ENCODE measurements around the gene MLLT11. TPM values are rescaled to one million over a fixed set of nuclear protein-coding genes. Genes with fewer than 3 reads are reported as not detected.

MLLT11 gene
- total RNA-seq, 1 experiment from 2014 or later, result 16.4 TPM

- TF ChIP-seq TP53 (CRISPR knock-in tag; IDR thresholded peaks at IDR 0.05), result no peak
- no peak for TF ChIP-seq FOXP1 (CRISPR knock-in tag; IDR thresholded peaks at IDR 0.05; ENCODE audit: borderline replicate concordance)
- no peak for TF ChIP-seq ATF3 (CRISPR knock-in tag; conservative IDR thresholded peaks at IDR 0.05)
- TF ChIP-seq RORB (CRISPR knock-in tag; IDR thresholded peaks at IDR 0.05), result no peak
These were observed 33.7 kb upstream of the MLLT11 start (continued) for GRCh38 chr1:151026460-151026859.

GRCh38 chr1:151032164-151032563 is 28.0 kb upstream of the MLLT11 start:
- H3K27me3 Mint-ChIP-seq (ENCODE audit: low read depth), result no peaks in the 10 kb centered on the region
- no peak for TF ChIP-seq CDX4 (CRISPR knock-in tag; IDR thresholded peaks at IDR 0.05; ENCODE audit: borderline replicate concordance)
- no peak for TF ChIP-seq CREB1 (CRISPR knock-in tag; IDR thresholded peaks at IDR 0.05)
- TF ChIP-seq ZSCAN18 (CRISPR knock-in tag; IDR thresholded peaks at IDR 0.05), result no peak
- TF ChIP-seq ZNF512 (CRISPR knock-in tag; IDR thresholded peaks at IDR 0.05; ENCODE audit: borderline replicate concordance), result no peak
- TF ChIP-seq FOXK1 (CRISPR knock-in tag; IDR thresholded peaks at IDR 0.05), result no peak
- no peak for TF ChIP-seq TEAD4 (CRISPR knock-in tag; IDR thresholded peaks at IDR 0.05)
- no peak for TF ChIP-seq ZNF219 (CRISPR knock-in tag; IDR thresholded peaks at IDR 0.05; ENCODE audit: borderline replicate concordance)
- no peak for TF ChIP-seq PRRX2 (CRISPR knock-in tag; IDR thresholded peaks at IDR 0.05)
- no peak for TF ChIP-seq MLX (CRISPR knock-in tag; IDR thresholded peaks at IDR 0.05)
- no peak for TF ChIP-seq E2F5 (CRISPR knock-in tag; IDR thresholded peaks at IDR 0.05)
- TF ChIP-seq MXD4 (CRISPR knock-in tag; IDR thresholded peaks at IDR 0.05; ENCODE audit: borderline replicate concordance), result no peak
- no peak for TF ChIP-seq GRHL2 (CRISPR knock-in tag; IDR thresholded peaks at IDR 0.05; ENCODE audit: insufficient replicate concordance, severe bottlenecking)
- ChIA-PET CTCF (interaction anchor here (0.7 to 1.7 kb wide), 3 partner anchors 16 to 364 kb away, joined by 3 to 4 read pairs (median 4); partner anchors contain the start of genes C1orf56 and TNFAIP8L2), POLR2A (no interaction called here)
- no peaks in the 10 kb centered on the region for H3K9me3 Mint-ChIP-seq
- no peak for DNase-seq (ENCODE audit: low spot score)
- H3K4me1 Mint-ChIP-seq, result peaks cover 10% of the 10 kb centered on the region
- H3K4me3 Mint-ChIP-seq, result no peak overlapping the region
- H3K36me3 Mint-ChIP-seq, result peaks cover 44% of the 10 kb centered on the region
- no peak for ATAC-seq
- H3K27ac Mint-ChIP-seq, result no peak overlapping the region

- no peak overlapping the region; the same call in 1 of the 2 replicates for H3K27ac Mint-ChIP-seq
- H3K4me3 Mint-ChIP-seq, result no peak overlapping the region
- DNase-seq (ENCODE audit: low spot score) (no peak), ATAC-seq (no peak)
- ChIA-PET CTCF (no interaction called here), POLR2A (no interaction called here)
- H3K36me3 Mint-ChIP-seq, result peaks cover 25% of the 10 kb centered on the region
- H3K9me3 Mint-ChIP-seq, result no peaks in the 10 kb centered on the region
- no peak for TF ChIP-seq SMAD4 (CRISPR knock-in tag; IDR thresholded peaks at IDR 0.05)
- TF ChIP-seq ZSCAN18 (CRISPR knock-in tag; IDR thresholded peaks at IDR 0.05), result no peak
- no peak for TF ChIP-seq ELF4 (CRISPR knock-in tag; IDR thresholded peaks at IDR 0.05; ENCODE audit: low read depth)
- TF ChIP-seq HMGXB4 (CRISPR knock-in tag; IDR thresholded peaks at IDR 0.05), result no peak
- TF ChIP-seq NFE2L1 (CRISPR knock-in tag; IDR thresholded peaks at IDR 0.05), result no peak
- TF ChIP-seq ATF6 (CRISPR knock-in tag; IDR thresholded peaks at IDR 0.05), result no peak
- peaks cover 16% of the 10 kb centered on the region for H3K4me1 Mint-ChIP-seq
- H3K27me3 Mint-ChIP-seq (ENCODE audit: low read depth), result no peaks in the 10 kb centered on the region
These were observed 25.0 kb upstream of the MLLT11 start for GRCh38 chr1:151035167-151035566.

Measured in WTC11 (cell line).